ENCODE results near the gene SMAD3.
"Not testable (repeated sequence)": the region's sequence is repeated elsewhere in the genome, so short reads cannot be mapped to it uniquely, and the experiment has no call there.

The SMAD3 gene

GRCh38 chr15:67065531-67066005 lies at the start of gene SMAD3:
Gene SMAD3 (plus strand): TSS chr15:67065602. CDS start chr15:67066155, 553 bp downstream.
- TF ChIP-seq POLR2A (IDR thresholded peaks at IDR 0.05; ENCODE audit: low read depth, low read length) = peak; percentile 81
- peak; percentile 59 for DNase-seq (ENCODE audit: insufficient read length, low spot score)
- no peak for FAIRE-seq

GRCh38 chr15:67017311-67017710 lies 48.1 kb upstream of the SMAD3 start:
- no peak for FAIRE-seq
- no peak for TF ChIP-seq POLR2A (IDR thresholded peaks at IDR 0.05; ENCODE audit: low read depth, low read length)
- DNase-seq (ENCODE audit: insufficient read length, low spot score) = no peak

GRCh38 chr15:67018026-67018425 lies 47.4 kb upstream of the SMAD3 start:
- TF ChIP-seq POLR2A (IDR thresholded peaks at IDR 0.05; ENCODE audit: low read depth, low read length) = no peak
- DNase-seq (ENCODE audit: insufficient read length, low spot score) = no peak
- FAIRE-seq = no peak

DNA sequence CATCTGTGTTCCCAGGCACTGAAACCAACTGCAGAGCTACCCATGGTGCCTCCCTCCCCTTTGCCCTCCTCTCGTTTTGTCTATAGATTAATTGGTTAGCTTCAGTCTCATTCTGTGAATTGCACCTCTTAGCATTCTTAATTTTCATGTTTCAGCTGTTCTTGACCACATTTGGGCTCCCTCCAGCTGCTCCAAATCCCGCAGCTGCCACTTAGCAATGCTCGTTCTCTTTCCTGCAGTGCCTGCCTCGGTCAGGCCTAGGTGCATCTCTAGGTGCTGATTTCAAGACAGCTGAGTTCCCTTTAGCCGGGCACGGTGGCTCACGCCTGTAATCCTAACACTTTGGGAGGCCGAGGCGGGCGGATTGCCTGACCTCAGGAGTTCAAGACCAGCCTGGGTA lies 47.0 kb upstream of the SMAD3 start:
- DNase-seq (ENCODE audit: insufficient read length, low spot score) (no peak), FAIRE-seq (no peak)
- TF ChIP-seq POLR2A (IDR thresholded peaks at IDR 0.05; ENCODE audit: low read depth, low read length) = no peak

GRCh38 chr15:67019069-67019468 lies 46.3 kb upstream of the SMAD3 start:
- DNase-seq (ENCODE audit: insufficient read length, low spot score) (no peak), FAIRE-seq (no peak)
- TF ChIP-seq POLR2A (IDR thresholded peaks at IDR 0.05; ENCODE audit: low read depth, low read length) = no peak

DNA sequence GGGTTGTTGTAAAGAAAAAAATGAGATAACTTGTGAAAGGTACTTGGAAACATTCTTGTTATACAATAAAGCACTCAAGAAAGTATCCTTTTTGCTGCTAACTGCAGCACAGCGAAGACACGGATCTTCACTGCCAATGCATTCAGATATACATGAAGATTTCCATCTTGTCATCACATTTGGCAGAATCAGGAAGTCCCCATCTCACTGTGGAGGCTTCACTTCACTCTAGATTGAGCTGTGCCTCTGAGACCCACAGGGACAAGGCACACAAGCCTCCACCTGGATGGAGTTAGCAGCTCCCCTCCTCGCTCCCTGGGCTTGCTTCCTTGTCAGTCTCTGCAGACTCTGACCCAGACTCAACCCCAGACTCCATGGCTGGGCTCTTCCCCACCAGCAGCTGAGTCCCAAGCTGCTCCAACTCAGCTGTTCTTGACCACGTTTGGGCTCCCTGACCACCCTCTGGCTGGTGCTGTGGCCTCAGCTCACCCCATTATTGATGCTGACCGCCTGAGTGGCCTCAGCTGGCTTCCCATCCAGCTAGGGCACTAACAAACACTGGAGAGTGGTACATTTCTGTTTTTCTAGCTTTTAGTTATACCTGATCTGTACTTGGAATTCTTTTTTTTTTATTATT lies 45.4 kb upstream of the SMAD3 start:
- no peak for FAIRE-seq
- no peak for DNase-seq (ENCODE audit: insufficient read length, low spot score)
- no peak for TF ChIP-seq POLR2A (IDR thresholded peaks at IDR 0.05; ENCODE audit: low read depth, low read length)

DNA sequence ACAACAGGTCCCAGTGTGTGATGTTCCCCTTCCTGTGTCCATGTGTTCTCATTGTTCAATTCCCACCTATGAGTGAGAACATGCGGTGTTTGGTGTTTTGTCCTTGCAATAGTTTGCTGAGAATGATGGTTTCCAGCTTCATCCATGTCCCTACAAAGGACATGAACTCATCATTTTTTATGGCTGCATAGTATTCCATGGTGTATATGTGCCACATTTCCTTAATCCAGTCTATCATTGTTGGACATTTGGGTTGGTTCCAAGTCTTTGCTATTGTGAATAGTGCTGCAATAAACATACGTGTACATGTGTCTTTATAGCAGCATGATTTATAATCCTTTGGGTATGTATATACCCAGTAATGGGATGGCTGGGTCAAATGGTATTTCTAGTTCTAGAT lies 44.7 kb upstream of the SMAD3 start:
- not testable (repeated sequence) for FAIRE-seq; DNase-seq (ENCODE audit: insufficient read length, low spot score)

DNA sequence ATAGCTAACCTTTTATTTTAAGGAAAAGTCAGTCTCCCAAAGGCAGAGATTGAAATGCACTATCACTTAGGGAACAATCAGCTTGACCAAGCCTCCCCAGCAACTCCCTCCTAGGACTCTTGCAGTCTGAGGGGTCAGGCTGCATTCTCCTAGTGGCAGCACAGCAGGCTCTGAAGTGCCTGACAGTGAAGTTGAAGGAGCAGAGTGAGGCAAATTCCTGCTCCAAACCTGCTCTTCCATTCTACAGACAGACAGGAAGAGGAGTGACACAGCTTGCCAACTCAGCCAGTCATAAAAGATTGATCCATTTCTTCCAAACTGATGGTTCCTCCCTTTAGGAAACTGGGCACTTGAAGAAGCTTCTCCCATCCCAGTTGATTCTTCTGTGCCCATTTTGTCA lies 43.9 kb upstream of the SMAD3 start:
- no peak for TF ChIP-seq POLR2A (IDR thresholded peaks at IDR 0.05; ENCODE audit: low read depth, low read length)
- DNase-seq (ENCODE audit: insufficient read length, low spot score) (no peak), FAIRE-seq (no peak)

DNA sequence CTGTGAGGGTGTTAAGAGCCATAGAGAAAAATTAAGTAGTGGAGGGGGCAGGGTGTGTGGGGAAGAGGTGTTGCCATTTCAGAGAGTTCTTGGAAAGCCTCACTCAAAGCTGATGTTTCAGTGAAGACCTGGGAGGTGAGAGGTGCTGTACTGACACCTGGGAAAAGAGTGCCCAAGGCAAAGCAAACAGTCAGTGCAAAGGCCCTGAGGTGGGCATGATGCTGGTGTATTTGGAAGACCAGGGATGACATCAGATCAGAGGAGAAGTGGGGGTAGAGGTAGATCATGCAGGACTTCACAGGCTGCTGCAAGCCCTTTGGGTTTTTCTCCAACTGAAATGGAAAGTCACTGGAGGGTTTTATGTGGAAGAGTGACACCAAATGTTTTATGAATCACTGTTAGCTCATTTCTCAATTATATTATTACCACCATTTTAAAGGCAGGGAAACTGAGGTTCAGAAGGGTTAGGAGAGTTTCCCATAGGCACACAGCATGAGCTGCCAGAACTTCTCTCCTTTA lies 42.8 kb upstream of the SMAD3 start:
- no peak for DNase-seq (ENCODE audit: insufficient read length, low spot score)
- no peak for TF ChIP-seq POLR2A (IDR thresholded peaks at IDR 0.05; ENCODE audit: low read depth, low read length)
- no peak for FAIRE-seq

DNA sequence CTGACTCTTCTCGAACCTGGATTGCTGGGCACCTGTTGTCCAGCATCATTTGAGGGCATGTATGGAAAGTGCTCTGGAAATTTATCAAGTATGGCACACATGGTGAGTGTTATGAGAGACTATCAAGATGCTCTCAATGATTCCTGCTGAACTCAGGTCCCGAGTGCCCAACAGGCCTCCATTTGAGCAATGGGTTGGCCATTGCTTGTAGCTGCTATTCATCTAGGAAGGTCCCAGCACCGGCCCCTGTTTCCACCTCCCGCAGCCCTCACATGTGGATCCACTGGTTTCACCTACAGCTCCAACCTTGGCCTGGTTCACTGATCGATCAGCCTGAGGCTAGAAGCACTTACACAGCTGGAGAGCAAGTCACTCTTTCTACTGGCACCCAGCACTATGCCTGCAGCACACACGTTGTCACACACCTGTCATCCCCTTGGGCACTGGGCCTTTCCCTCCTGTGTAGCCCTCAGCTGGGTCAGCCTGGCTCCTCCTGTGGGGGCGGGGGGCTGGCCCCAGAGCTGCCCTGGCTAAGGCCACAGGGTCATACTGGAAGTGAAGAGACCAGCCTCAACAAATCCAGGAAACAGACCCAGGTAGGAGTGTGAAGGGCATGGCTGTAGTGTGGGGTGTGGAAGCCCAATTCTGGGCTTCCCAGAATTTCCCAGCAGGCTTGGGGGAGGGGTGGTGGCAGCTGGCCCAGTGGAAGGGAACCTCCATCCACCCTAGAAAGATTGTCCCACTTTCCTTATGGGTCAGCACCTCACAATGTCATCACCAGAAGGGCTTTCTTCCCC lies 41.7 kb upstream of the SMAD3 start:
- TF ChIP-seq POLR2A (IDR thresholded peaks at IDR 0.05; ENCODE audit: low read depth, low read length) = no peak
- FAIRE-seq = no peak
- DNase-seq (ENCODE audit: insufficient read length, low spot score) = no peak

- DNase-seq (ENCODE audit: insufficient read length, low spot score) = peak; percentile 56
- TF ChIP-seq POLR2A (IDR thresholded peaks at IDR 0.05; ENCODE audit: low read depth, low read length) = no peak
- FAIRE-seq = no peak
Observed at GRCh38 chr15:67024314-67024997, 40.9 kb upstream of the SMAD3 start.

DNA sequence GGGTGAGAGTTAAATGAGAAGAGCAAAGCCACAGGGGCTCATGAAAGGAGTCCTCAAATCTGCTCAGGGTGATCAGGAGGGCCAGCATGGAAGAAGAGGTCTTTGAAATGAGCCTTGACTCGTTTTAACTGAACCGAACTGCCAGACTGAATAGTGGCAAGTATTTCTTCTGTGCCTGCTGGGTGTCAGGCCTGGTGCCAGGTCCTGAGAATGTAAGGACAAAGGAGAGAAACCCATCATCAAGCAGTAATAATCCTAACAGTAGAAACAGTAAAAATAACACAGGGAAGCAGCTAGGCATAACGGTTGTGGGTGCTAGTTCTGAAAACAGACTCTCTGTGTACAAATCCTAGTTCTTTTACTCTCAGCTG lies 40.4 kb upstream of the SMAD3 start:
- no peak for DNase-seq (ENCODE audit: insufficient read length, low spot score)

GRCh38 chr15:67025719-67026609 lies 39.4 kb upstream of the SMAD3 start:
- no peak for TF ChIP-seq POLR2A (IDR thresholded peaks at IDR 0.05; ENCODE audit: low read depth, low read length)
- FAIRE-seq (no peak), DNase-seq (ENCODE audit: insufficient read length, low spot score) (no peak)

More for the DNA sequence above, 40.4 kb upstream of the SMAD3 start:
- no peak for FAIRE-seq
- no peak for TF ChIP-seq POLR2A (IDR thresholded peaks at IDR 0.05; ENCODE audit: low read depth, low read length)

Measured in H54 (cell line).